ENCODE data around the gene STK17B. TPM values are rescaled to one million over a fixed set of nuclear protein-coding genes. Genes with fewer than 3 reads are reported as not detected.

Gene STK17B
- total RNA-seq, 1 experiment from 2014 or later: 52.3 TPM

- Histone ChIP-seq H3K27ac (no peak overlapping the region), H3K4me3 (no peak overlapping the region), H3K27me3 (replicated peaks) (no peaks in the 10 kb centered on the region), H3K9me3 (replicated peaks) (no peaks in the 10 kb centered on the region), H3K4me1 (replicated peaks) (peaks cover 4% of the 10 kb centered on the region), H3K36me3 (peaks cover under 1% of the 10 kb centered on the region)
- DNase-seq (ENCODE audit: low read depth in 1 of 2, low spot score in 2 of 2): no peak
These were observed 4.9 kb upstream of the STK17B start for GRCh38 chr2:196176142-196176738.

GRCh38 chr2:196174404-196174803 lies 3.0 kb upstream of the STK17B start:
- no peaks in the 10 kb centered on the region for H3K27me3 ChIP-seq (replicated peaks)
- H3K36me3 ChIP-seq: peaks cover 11% of the 10 kb centered on the region
- DNase-seq (ENCODE audit: low read depth in 1 of 2, low spot score in 2 of 2): no peak
- peaks cover 4% of the 10 kb centered on the region for H3K4me1 ChIP-seq (replicated peaks)
- H3K27ac ChIP-seq: no peak overlapping the region
- no peak overlapping the region for H3K4me3 ChIP-seq
- no peaks in the 10 kb centered on the region for H3K9me3 ChIP-seq (replicated peaks)

GRCh38 chr2:196173505-196173904 lies 2.1 kb upstream of the STK17B start:
- no peak overlapping the region for H3K4me3 ChIP-seq
- H3K27ac ChIP-seq: no peak overlapping the region
- H3K36me3 ChIP-seq: peaks cover 11% of the 10 kb centered on the region
- no peaks in the 10 kb centered on the region for H3K27me3 ChIP-seq (replicated peaks)
- no peaks in the 10 kb centered on the region for H3K9me3 ChIP-seq (replicated peaks)
- peaks cover 7% of the 10 kb centered on the region for H3K4me1 ChIP-seq (replicated peaks)
- DNase-seq (ENCODE audit: low read depth in 1 of 2, low spot score in 2 of 2): no peak

- peaks cover 12% of the 10 kb centered on the region for H3K4me1 ChIP-seq (replicated peaks)
- peaks cover 11% of the 10 kb centered on the region for H3K36me3 ChIP-seq
- no peaks in the 10 kb centered on the region for H3K27me3 ChIP-seq (replicated peaks)
- no peak for DNase-seq (ENCODE audit: low read depth in 1 of 2, low spot score in 2 of 2)
- no peak overlapping the region for H3K4me3 ChIP-seq
- H3K9me3 ChIP-seq (replicated peaks): no peaks in the 10 kb centered on the region
- H3K27ac ChIP-seq: no peak overlapping the region
These were observed 1.6 kb upstream of the STK17B start for GRCh38 chr2:196172951-196173350.

- peaks cover 22% of the 10 kb centered on the region for H3K4me1 ChIP-seq (replicated peaks)
- H3K4me3 ChIP-seq: peak overlapping the region; percentile 80
- H3K27me3 ChIP-seq (replicated peaks): no peaks in the 10 kb centered on the region
- no peaks in the 10 kb centered on the region for H3K9me3 ChIP-seq (replicated peaks)
- no peak overlapping the region for H3K27ac ChIP-seq
- peak in 1 of 2 experiments; percentile 15 for DNase-seq (ENCODE audit: low read depth in 1 of 2, low spot score in 2 of 2)
- peaks cover 11% of the 10 kb centered on the region for H3K36me3 ChIP-seq
These were observed 568 bp upstream of the STK17B start for GRCh38 chr2:196171946-196172345.

- DNase-seq (ENCODE audit: low read depth in 1 of 2, low spot score in 2 of 2): peak; percentile 41 to 70
- Histone ChIP-seq H3K4me3 (peak overlapping the region; percentile 80), H3K9me3 (replicated peaks) (no peaks in the 10 kb centered on the region), H3K4me1 (replicated peaks) (peaks cover 35% of the 10 kb centered on the region), H3K27ac (peak overlapping the region; percentile 76), H3K27me3 (replicated peaks) (no peaks in the 10 kb centered on the region), H3K36me3 (peaks cover 11% of the 10 kb centered on the region)
These were observed 651 bp downstream of the STK17B start for GRCh38 chr2:196170606-196171247.

- Histone ChIP-seq H3K36me3 (peaks cover 11% of the 10 kb centered on the region), H3K4me1 (replicated peaks) (peaks cover 37% of the 10 kb centered on the region), H3K27me3 (replicated peaks) (no peaks in the 10 kb centered on the region), H3K27ac (peak overlapping the region; percentile 76), H3K4me3 (peak overlapping the region; percentile 80), H3K9me3 (replicated peaks) (no peaks in the 10 kb centered on the region)
- DNase-seq (ENCODE audit: low read depth in 1 of 2, low spot score in 2 of 2): peak in 1 of 2 experiments; percentile 73
These were observed 1.2 kb downstream of the STK17B start for GRCh38 chr2:196170213-196170605.

- Histone ChIP-seq H3K4me1 (replicated peaks) (peaks cover 37% of the 10 kb centered on the region), H3K36me3 (peaks cover 11% of the 10 kb centered on the region), H3K27ac (peak overlapping the region; percentile 76), H3K27me3 (replicated peaks) (no peaks in the 10 kb centered on the region), H3K4me3 (peak overlapping the region; percentile 80), H3K9me3 (replicated peaks) (no peaks in the 10 kb centered on the region)
- peak in 1 of 2 experiments; percentile 17 for DNase-seq (ENCODE audit: low read depth in 1 of 2, low spot score in 2 of 2)
These were observed 1.9 kb downstream of the STK17B start for GRCh38 chr2:196169516-196169915.

- Histone ChIP-seq H3K4me3 (no peak overlapping the region), H3K36me3 (peaks cover 12% of the 10 kb centered on the region), H3K27me3 (replicated peaks) (no peaks in the 10 kb centered on the region), H3K9me3 (replicated peaks) (no peaks in the 10 kb centered on the region), H3K4me1 (replicated peaks) (peaks cover 37% of the 10 kb centered on the region), H3K27ac (peak overlapping the region; percentile 23)
- peak in 1 of 2 experiments; percentile 71 for DNase-seq (ENCODE audit: low read depth in 1 of 2, low spot score in 2 of 2)
These were observed 3.2 kb downstream of the STK17B start for GRCh38 chr2:196168181-196168580.

- peak overlapping the region; percentile 23; the same call in 1 of the 2 replicates for H3K27ac ChIP-seq
These were observed 3.7 kb downstream of the STK17B start for GRCh38 chr2:196167666-196168065.

GRCh38 chr2:196166876-196167275 lies 4.5 kb downstream of the STK17B start:
- peak overlapping the region; percentile 23 for H3K27ac ChIP-seq
- peak in 1 of 2 experiments; percentile 54 for DNase-seq (ENCODE audit: low read depth in 1 of 2, low spot score in 2 of 2)
- no peak overlapping the region for H3K4me3 ChIP-seq
- no peaks in the 10 kb centered on the region for H3K9me3 ChIP-seq (replicated peaks)
- no peaks in the 10 kb centered on the region for H3K27me3 ChIP-seq (replicated peaks)
- peaks cover 22% of the 10 kb centered on the region for H3K36me3 ChIP-seq
- H3K4me1 ChIP-seq (replicated peaks): peaks cover 34% of the 10 kb centered on the region

More at GRCh38 chr2:196167666-196168065, 3.7 kb downstream of the STK17B start:
- H3K9me3 ChIP-seq (replicated peaks): no peaks in the 10 kb centered on the region
- H3K36me3 ChIP-seq: peaks cover 17% of the 10 kb centered on the region
- no peaks in the 10 kb centered on the region for H3K27me3 ChIP-seq (replicated peaks)
- DNase-seq (ENCODE audit: low read depth in 1 of 2, low spot score in 2 of 2): peak in 1 of 2 experiments; percentile 26
- no peak overlapping the region for H3K4me3 ChIP-seq
- peaks cover 37% of the 10 kb centered on the region for H3K4me1 ChIP-seq (replicated peaks)

- Histone ChIP-seq H3K4me3 (no peak overlapping the region), H3K4me1 (replicated peaks) (peaks cover 42% of the 10 kb centered on the region), H3K36me3 (peaks cover 23% of the 10 kb centered on the region), H3K9me3 (replicated peaks) (no peaks in the 10 kb centered on the region), H3K27me3 (replicated peaks) (no peaks in the 10 kb centered on the region), H3K27ac (no peak overlapping the region)
- DNase-seq (ENCODE audit: low read depth in 1 of 2, low spot score in 2 of 2): no peak
These were observed 6.4 kb downstream of the STK17B start for GRCh38 chr2:196165016-196165415.

- Histone ChIP-seq H3K4me1 (replicated peaks) (peaks cover 46% of the 10 kb centered on the region), H3K27me3 (replicated peaks) (no peaks in the 10 kb centered on the region), H3K9me3 (replicated peaks) (no peaks in the 10 kb centered on the region), H3K36me3 (peaks cover 29% of the 10 kb centered on the region), H3K4me3 (no peak overlapping the region), H3K27ac (no peak overlapping the region)
- DNase-seq (ENCODE audit: low read depth in 1 of 2, low spot score in 2 of 2): no peak
These were observed 8.1 kb downstream of the STK17B start for GRCh38 chr2:196163285-196163684.

- Histone ChIP-seq H3K4me1 (replicated peaks) (peaks cover 40% of the 10 kb centered on the region), H3K27ac (no peak overlapping the region), H3K9me3 (replicated peaks) (no peaks in the 10 kb centered on the region), H3K27me3 (replicated peaks) (no peaks in the 10 kb centered on the region), H3K36me3 (peaks cover 32% of the 10 kb centered on the region), H3K4me3 (no peak overlapping the region)
- DNase-seq (ENCODE audit: low read depth in 1 of 2, low spot score in 2 of 2): no peak
These were observed 8.7 kb downstream of the STK17B start for GRCh38 chr2:196162586-196163175.
